Right cardiac atrium (tissue), 5 donors: Measurements from ENCODE around the gene PISD. TPM values are rescaled to one million over a fixed set of nuclear protein-coding genes. Genes with fewer than 3 reads are reported as not detected.
A peak's percentile ranks its signal among the peaks of the same experiment; 100 is the strongest.

Source experiments
- ATAC-seq, 2 donors: fragments of 200-7000 bp; cut with Tn5 transposase; one replicate each; pipeline versions ENCODE4 v1.8.0 to v1.9.1; 2020; ENCODE audit warnings: moderate library complexity in 2 of 2, mild to moderate bottlenecking in 1 of 2
- DNase-seq, 3 donors: peaks; one replicate each; pipeline ENCODE4 v3.0.0-alpha.2; 2020
- H3K27ac ChIP-seq: one replicate; pipeline ENCODE4 v1.5.1; 2013; ENCODE audit warnings: mild to moderate bottlenecking, low read length, control low read depth, moderate library complexity
- H3K27me3 ChIP-seq: one replicate; pipeline ENCODE4 v1.6.1; 2013; ENCODE audit not compliant: control insufficient read depth, insufficient read depth
- H3K4me1 ChIP-seq: one replicate; pipeline ENCODE4 v1.6.1; 2013; ENCODE audit warnings: low read length; ENCODE audit not compliant: control insufficient read depth, insufficient read depth
- H3K4me3 ChIP-seq: one replicate; pipeline ENCODE4 v1.5.1; 2013; ENCODE audit warnings: low read length, control low read depth
- H3K9me3 ChIP-seq: one replicate; pipeline ENCODE4 v1.6.1; 2013; ENCODE audit warnings: low read length; ENCODE audit not compliant: control insufficient read depth
- WGBS: extraction: QIAGEN DNeasy Blood & Tissue Kit; methylation state at CpG from one replicate; pipeline ENCODE4 v1.1.7; 2013; 5-methylcytosine and 5-hydroxymethylcytosine counted together
- intact Hi-C, 4 donors: fragments of 100-400 bp; cut with DNase I; formaldehyde crosslinking; loops; one replicate each; pipeline versions ENCODE4 v1.11.0 to v1.14.0; 2022 to 2023
- polyA plus RNA-seq: library from polyadenylated mRNA; stranded (reverse); fragments of 200-250 nt; gene quantifications from one replicate; pipeline ENCODE4 v1.2.3, GENCODE V29; 2013
- total RNA-seq, 4 donors: library from RNA; stranded (reverse); fragmentation: NEBNext Ultra II Directional; extraction: Animal tissue kit (Norgen Biotek cat#: 25700); gene quantifications; one replicate each; pipeline ENCODE4 v1.2.1, GENCODE V29; 2021
- donor health status: healthy with polysubstance abuse.
- donor health status: DM: no; HTN: yes; CAD: no.
- donor health status: DM: no; HTN: no; CAD: no.
- donor health status: DM: no; HTN: yes; CAD: no; lungs with severe emphysema.
- donor health status: DM: yes; HTN: yes; CAD: no.

Gene PISD
- total and polyA plus RNA-seq, 5 donors: 11.1 to 33.5 (median 18.7) TPM

DNA sequence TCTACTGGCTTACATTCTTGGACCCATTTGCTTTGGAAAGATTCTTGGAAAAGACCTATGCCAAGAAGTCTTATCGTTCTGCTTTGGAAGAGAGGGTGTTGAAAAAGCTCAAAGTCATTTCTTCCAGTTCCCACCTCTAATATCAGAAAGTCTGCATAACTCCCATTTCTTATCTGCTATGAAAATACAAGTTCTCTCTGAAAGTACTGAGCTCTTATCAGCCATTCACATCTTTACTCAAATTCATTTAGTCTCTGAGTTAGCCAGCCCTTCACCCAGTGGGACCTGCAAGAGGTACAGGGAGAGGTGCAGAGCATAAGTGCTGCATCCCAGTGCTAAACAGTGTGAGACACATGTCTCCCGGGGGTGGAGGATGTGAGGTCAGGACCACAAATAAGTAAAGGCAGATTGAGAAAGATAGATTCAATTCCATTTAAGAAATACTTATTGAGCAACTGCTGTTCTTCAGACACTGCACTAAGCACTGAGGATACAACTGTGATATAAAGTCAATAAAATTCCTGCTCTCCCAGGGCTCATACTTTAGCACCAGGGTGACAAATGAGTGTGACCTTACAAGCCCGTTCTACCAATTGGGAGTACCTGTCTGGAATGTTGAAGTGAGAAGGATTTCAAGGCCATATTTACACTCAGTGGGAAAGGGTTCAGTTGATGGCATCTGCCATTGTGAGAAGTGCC, 76.7 kb downstream of the PISD start:
- Histone ChIP-seq H3K9me3 (no peaks in the 10 kb centered on the region), H3K27me3 (no peaks in the 10 kb centered on the region), H3K27ac (no peak overlapping the region), H3K4me3 (no peak overlapping the region), H3K4me1 (no peaks in the 10 kb centered on the region)
- ATAC-seq: peak; percentile 61 to 76
- 44% methylated on average over 3 of the region's 3 CpGs for WGBS
- intact Hi-C loops: no loop called here
- peak in 2 of 3 donors; percentile 41 to 58 for DNase-seq

- DNase-seq (no peak), ATAC-seq (no peak)
- 76% methylated on average over 5 of the region's 5 CpGs for WGBS
Measured at GRCh38 chr22:31584804-31585160, 77.2 kb downstream of the PISD start.

DNA sequence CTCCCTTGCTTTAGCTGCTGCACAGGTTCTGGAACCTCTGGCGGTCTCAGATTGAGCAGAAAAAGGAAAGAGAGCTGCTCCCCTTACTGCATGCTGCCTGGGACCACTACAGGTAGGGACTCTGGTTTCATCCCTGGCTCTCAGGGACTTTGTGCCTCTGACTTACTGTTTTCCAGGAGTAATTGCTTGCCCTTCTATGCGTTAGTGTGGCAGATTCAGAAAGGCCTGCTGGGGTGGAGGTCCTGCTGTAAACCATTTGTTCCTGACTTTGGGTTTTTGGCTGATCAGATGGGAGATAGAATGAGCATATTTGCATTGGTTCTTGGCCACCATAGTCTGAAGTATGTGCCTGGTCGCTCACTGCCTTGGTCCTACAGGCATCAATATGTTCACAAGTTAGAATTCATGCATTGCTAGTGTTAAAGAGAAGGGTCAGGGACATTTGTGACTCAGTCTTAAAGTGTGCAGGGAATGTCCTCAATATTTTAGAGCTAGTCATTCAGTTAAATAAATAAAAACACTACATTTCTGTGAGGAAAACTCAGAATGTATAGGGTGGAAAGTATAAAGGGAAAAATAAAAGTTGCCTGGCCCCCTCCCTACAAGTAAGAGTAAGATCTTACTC, 78.0 kb downstream of the PISD start:
- intact Hi-C loops: no loop called here
- DNase-seq (no peak), ATAC-seq (no peak)
- Histone ChIP-seq H3K4me1 (no peaks in the 10 kb centered on the region), H3K27me3 (no peaks in the 10 kb centered on the region), H3K9me3 (no peaks in the 10 kb centered on the region), H3K27ac (no peak overlapping the region), H3K4me3 (no peak overlapping the region)
- 90% methylated on average over 3 of the region's 3 CpGs for WGBS

More at GRCh38 chr22:31584804-31585160, 77.2 kb downstream of the PISD start:
- intact Hi-C loops: no loop called here
- Histone ChIP-seq H3K27ac (no peak overlapping the region), H3K27me3 (no peaks in the 10 kb centered on the region), H3K4me1 (no peaks in the 10 kb centered on the region), H3K9me3 (no peaks in the 10 kb centered on the region), H3K4me3 (no peak overlapping the region)

GRCh38 chr22:31579835-31580242, 82.2 kb downstream of the PISD start:
- 75% methylated on average over 1 of the region's 1 CpG for WGBS
- ATAC-seq: no peak
- Histone ChIP-seq H3K27me3 (no peaks in the 10 kb centered on the region), H3K4me3 (no peak overlapping the region), H3K27ac (no peak overlapping the region), H3K4me1 (peaks cover 2% of the 10 kb centered on the region), H3K9me3 (no peaks in the 10 kb centered on the region)
- intact Hi-C loops: no loop called here
- DNase-seq: no peak

DNA sequence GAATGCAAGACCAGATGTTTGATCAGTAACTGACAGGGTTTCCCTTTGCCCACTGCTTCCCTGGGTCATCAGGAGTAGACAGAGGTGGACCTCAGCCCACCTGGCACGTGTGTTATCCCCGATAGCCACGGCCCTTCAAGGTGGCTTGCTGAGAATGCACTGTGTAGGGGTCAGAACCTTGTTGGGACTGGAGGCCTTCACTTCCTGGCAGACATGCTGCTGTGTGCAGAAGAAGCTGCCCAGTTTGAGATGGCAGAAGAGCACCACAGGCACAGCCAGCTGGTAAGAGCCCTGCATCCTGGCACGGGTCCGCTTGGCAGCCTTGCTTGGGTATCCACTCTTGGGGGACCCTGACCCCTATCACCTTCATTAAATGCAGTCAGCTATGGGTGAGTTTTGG, 83.8 kb downstream of the PISD start:
- intact Hi-C loops: no loop called here
- Histone ChIP-seq H3K4me1 (peaks cover 2% of the 10 kb centered on the region), H3K4me3 (no peak overlapping the region), H3K9me3 (no peaks in the 10 kb centered on the region), H3K27ac (no peak overlapping the region), H3K27me3 (no peaks in the 10 kb centered on the region)
- ATAC-seq: no peak
- 91% methylated on average over 5 of the region's 5 CpGs for WGBS
- no peak for DNase-seq

DNA sequence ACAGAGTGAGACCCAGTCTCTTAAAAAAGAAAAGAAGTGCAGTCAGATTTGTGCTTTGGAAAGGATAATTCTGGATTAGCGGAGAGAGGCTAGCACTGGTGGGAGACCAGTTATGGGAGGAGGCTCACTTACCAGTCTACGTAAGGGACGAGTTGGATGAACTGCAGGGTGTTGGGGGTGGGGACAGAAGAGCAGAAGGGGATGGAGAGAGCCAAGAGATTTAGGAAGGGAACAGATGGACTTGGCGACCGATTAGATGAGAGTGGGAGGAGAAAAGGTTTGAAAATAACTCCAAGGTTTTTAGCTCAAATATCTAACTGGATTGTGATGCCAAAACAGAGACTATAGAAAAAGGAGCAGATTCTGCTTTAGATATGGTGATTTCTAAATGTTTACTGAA, 84.3 kb downstream of the PISD start:
- WGBS: 78% methylated on average over 5 of the region's 5 CpGs
- intact Hi-C loops: no loop called here
- ATAC-seq: no peak

DNA sequence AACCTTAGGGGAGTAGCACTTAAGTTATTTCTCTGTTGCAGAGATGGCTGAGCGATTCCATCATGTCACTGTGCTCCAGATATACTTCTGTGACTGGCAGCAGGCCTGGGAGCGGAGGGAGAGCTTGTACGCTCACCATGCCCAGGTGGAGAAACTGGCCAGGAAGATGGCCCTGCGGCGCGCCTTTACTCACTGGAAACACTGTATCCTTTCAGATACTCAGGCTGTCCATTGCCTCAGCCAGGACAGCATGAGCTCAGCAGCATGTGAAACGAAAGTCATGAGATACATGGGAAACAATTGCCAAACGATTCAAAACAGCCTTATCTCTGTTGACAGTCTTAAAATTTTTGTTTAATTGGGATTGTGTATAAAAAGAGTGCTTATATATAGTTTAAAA, 86.8 kb downstream of the PISD start:
- intact Hi-C loops: no loop called here
- no peaks in the 10 kb centered on the region for H3K9me3 ChIP-seq
- H3K27me3 ChIP-seq: no peaks in the 10 kb centered on the region
- ATAC-seq (no peak), DNase-seq (no peak)
- WGBS: 83% methylated on average over 8 of the region's 8 CpGs
- H3K27ac ChIP-seq: no peak overlapping the region
- peaks cover 2% of the 10 kb centered on the region for H3K4me1 ChIP-seq
- H3K4me3 ChIP-seq: no peak overlapping the region

More for the DNA sequence above, 84.3 kb downstream of the PISD start:
- Histone ChIP-seq H3K27me3 (no peaks in the 10 kb centered on the region), H3K27ac (no peak overlapping the region), H3K4me3 (no peak overlapping the region), H3K4me1 (peaks cover 2% of the 10 kb centered on the region), H3K9me3 (no peaks in the 10 kb centered on the region)
- DNase-seq: no peak

DNA sequence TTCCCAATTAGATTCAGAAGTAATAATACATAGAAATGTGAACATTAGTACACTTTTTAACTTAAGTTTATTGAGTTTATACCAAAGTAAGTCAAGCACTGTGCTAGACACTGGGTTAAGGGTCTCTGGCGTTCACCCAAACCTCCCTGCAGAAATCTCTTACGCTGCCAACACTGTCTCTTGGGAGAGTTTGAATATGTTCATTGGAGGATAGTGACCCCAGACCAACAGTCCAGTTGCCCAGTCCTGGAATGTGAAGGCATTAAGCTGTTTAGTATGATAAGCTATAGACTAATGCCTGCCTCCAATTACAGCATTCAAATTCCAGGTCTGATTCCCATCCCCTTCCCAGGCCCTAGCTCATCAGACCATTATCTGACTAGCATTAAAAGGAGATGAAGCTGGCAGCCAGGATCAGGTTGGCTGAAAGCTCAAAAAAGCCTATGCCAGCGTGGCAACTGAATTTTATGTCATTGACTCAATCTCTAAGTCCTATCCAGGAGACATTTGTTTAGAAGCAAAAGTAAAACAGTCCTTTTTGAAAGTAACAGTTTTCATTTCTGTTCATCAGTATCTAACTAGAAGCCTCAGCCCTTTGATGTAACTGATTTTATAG, 87.9 kb downstream of the PISD start:
- Histone ChIP-seq H3K9me3 (no peaks in the 10 kb centered on the region), H3K4me1 (peaks cover 2% of the 10 kb centered on the region), H3K27me3 (no peaks in the 10 kb centered on the region), H3K27ac (no peak overlapping the region), H3K4me3 (no peak overlapping the region)
- 60% methylated on average over 3 of the region's 3 CpGs for WGBS
- intact Hi-C loops: no loop called here
- DNase-seq (no peak), ATAC-seq (no peak)

DNA sequence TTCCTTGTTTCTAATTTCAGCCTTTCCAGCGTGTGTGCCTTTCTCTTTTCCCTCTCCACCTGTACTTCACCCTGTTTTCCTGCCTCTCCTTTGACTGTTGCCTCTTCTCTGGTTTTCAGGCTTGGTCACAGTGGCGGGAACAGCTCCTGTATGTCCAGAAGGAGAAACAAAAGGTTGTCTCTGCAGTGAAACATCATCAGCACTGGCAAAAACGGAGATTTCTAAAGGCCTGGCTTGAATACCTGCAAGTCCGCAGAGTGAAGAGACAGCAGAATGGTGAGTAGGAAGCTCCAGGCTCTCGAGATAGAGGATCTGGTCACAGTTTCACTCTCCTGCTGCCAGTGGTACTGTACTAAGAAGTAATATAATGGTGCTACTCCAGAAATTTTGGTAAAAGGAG, 89.1 kb downstream of the PISD start:
- no peak for ATAC-seq
- no peak overlapping the region for H3K27ac ChIP-seq
- peaks cover 2% of the 10 kb centered on the region for H3K4me1 ChIP-seq
- intact Hi-C loops: no loop called here
- no peak for DNase-seq
- no peaks in the 10 kb centered on the region for H3K27me3 ChIP-seq
- no peaks in the 10 kb centered on the region for H3K9me3 ChIP-seq
- H3K4me3 ChIP-seq: no peak overlapping the region
- WGBS: 78% methylated on average over 5 of the region's 5 CpGs

DNA sequence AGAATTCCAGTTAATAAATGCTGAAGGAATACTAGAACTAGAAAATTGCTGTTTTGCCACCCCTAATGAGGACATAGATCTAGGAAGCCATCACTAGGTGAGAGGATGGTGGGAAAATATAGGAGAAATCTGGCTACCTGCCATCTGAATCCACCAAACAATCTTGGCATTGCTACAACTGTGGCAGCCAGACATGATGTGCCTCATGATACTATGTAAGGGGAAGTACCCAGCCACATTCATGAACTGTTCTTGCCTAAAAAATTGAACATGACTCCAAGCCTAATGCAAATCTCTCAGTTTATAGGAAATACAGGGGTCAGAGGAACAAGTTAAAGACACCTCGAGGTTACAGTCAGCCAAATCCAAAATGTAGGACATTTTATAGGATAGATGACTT, 92.9 kb downstream of the PISD start:
- DNase-seq: no peak

More for the DNA sequence above, 92.9 kb downstream of the PISD start:
- Histone ChIP-seq H3K27ac (no peak overlapping the region), H3K4me1 (no peaks in the 10 kb centered on the region), H3K9me3 (no peaks in the 10 kb centered on the region), H3K27me3 (no peaks in the 10 kb centered on the region), H3K4me3 (no peak overlapping the region)
- 87% methylated on average over 1 of the region's 1 CpG for WGBS
- ATAC-seq: no peak
- intact Hi-C loops: no loop called here
